Keratinocyte (primary cell): ENCODE results near the gene WDR91.

ENCODE experiments used
- EZH2 ChIP-seq: IDR thresholded peaks from one replicate; pipeline ENCODE4 v1.6.1; 2012; ENCODE audit warnings: inconsistent platforms, mild to moderate bottlenecking, low read length, moderate library complexity
- TF ChIP-seq, protein P1 (sequence below), 3 experiments: IDR thresholded peaks in 1 of 3; conservative IDR thresholded peaks in 1 of 3; optimal IDR thresholded peaks in 1 of 3; 2 replicates in 2 of 3; 3 replicates in 1 of 3; pipeline versions ENCODE3 to v1.5.1; 2011; ENCODE audit warnings: low read length in 3 of 3, mild to moderate bottlenecking in 3 of 3, moderate library complexity in 2 of 3, control low read depth in 1 of 3, inconsistent platforms in 1 of 3; ENCODE audit not compliant: insufficient read depth in 2 of 3; ENCODE audit errors: extremely low read depth in 1 of 3

DNA sequence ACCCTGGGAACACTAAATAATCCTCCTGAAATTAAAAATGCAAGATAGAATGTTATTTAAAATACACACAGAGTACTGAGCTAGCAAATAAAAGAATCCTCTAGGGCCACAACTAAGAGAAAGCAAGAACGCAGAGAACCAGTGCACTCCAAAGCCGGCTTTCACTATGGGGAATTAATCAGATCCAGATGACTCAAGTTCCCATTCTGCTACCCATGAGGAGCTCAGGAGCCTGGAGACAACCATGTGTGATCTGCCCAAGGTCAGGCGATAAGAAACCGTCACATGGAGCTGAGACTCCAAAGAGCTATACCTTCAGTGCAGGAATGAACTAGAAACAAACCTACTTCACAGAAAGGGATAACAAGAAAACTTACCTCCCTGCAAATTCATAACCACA, 21.4 kb downstream of the WDR91 start:
- TF ChIP-seq, protein P1, sequence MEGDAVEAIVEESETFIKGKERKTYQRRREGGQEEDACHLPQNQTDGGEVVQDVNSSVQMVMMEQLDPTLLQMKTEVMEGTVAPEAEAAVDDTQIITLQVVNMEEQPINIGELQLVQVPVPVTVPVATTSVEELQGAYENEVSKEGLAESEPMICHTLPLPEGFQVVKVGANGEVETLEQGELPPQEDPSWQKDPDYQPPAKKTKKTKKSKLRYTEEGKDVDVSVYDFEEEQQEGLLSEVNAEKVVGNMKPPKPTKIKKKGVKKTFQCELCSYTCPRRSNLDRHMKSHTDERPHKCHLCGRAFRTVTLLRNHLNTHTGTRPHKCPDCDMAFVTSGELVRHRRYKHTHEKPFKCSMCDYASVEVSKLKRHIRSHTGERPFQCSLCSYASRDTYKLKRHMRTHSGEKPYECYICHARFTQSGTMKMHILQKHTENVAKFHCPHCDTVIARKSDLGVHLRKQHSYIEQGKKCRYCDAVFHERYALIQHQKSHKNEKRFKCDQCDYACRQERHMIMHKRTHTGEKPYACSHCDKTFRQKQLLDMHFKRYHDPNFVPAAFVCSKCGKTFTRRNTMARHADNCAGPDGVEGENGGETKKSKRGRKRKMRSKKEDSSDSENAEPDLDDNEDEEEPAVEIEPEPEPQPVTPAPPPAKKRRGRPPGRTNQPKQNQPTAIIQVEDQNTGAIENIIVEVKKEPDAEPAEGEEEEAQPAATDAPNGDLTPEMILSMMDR (optimal IDR thresholded peaks at IDR 0.05 in 1 of 3, IDR thresholded peaks at IDR 0.05 in 1 of 3, conservative IDR thresholded peaks at IDR 0.05 in 1 of 3; ENCODE audit: extremely low read depth in 1 of 3, insufficient read depth in 2 of 3, low read length in 3 of 3): no peak
- TF ChIP-seq EZH2: no peak
